Transverse colon (tissue), 4 donors: Measurements from ENCODE around the gene LGALS7.

Source experiments
- EP300 ChIP-seq: sonication (generic); formaldehyde crosslinking; IDR thresholded peaks from one replicate; pipeline ENCODE4 v1.6.1; 2017; ENCODE audit warnings: antibody characterized with exemption, low read depth
- POLR2AphosphoS5 ChIP-seq, 3 donors: sonication (generic); formaldehyde crosslinking; IDR thresholded peaks; one replicate each; pipeline ENCODE4 v1.6.1; 2016; ENCODE audit warnings: antibody characterized with exemption in 3 of 3
- TF ChIP-seq, protein P1 (sequence below), 5 experiments: fragments of 200-600 bp in 3 of 5; fragments of 450-650 bp in 2 of 5; sonication (generic) in 3 of 5; IDR thresholded peaks; 1 replicate in 2 of 5; 2 replicates in 3 of 5; pipeline ENCODE4 v1.5.1; 2016 to 2017; ENCODE audit warnings: antibody characterized with exemption in 5 of 5, inconsistent platforms in 3 of 5, mild to moderate bottlenecking in 2 of 5, moderate library complexity in 1 of 5

DNA sequence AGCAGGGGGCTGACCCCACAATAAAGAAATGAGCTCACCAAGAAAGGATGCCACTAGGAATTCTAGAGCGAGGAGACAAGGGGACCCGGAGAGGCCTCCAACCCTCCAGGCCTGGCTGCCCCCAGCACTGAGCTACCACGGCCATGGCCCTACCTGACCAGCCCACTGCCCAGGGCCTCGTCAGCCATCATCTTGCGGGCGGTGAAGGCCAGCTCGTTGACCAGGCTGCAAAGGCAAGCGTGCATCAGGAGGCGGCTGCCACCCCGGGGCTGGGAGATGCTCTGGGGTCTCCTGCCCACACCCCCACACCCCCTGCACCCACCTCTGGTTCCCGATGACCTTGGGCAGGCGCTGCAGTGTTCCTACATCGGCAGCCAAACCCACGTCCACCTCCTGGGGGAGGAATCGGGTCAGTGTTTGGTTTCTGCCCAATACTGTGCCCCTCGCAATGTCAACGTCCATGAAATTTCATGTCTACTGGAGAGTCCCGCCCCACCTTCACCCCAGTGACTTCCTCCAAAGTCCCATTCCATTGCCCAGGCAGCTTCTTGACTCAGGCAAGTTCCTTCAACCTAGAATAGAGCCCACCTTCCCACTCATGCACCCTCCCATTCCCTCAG, 42.9 kb upstream of the LGALS7 start:
- no peak for TF ChIP-seq POLR2AphosphoS5 (IDR thresholded peaks at IDR 0.05)
- TF ChIP-seq, protein P1, sequence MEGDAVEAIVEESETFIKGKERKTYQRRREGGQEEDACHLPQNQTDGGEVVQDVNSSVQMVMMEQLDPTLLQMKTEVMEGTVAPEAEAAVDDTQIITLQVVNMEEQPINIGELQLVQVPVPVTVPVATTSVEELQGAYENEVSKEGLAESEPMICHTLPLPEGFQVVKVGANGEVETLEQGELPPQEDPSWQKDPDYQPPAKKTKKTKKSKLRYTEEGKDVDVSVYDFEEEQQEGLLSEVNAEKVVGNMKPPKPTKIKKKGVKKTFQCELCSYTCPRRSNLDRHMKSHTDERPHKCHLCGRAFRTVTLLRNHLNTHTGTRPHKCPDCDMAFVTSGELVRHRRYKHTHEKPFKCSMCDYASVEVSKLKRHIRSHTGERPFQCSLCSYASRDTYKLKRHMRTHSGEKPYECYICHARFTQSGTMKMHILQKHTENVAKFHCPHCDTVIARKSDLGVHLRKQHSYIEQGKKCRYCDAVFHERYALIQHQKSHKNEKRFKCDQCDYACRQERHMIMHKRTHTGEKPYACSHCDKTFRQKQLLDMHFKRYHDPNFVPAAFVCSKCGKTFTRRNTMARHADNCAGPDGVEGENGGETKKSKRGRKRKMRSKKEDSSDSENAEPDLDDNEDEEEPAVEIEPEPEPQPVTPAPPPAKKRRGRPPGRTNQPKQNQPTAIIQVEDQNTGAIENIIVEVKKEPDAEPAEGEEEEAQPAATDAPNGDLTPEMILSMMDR (IDR thresholded peaks at IDR 0.05), result no peak
- no peak for TF ChIP-seq EP300
